H1 (cell line): ENCODE data around the gene SLC35F3. TPM values are rescaled to one million over a fixed set of nuclear protein-coding genes. Genes with fewer than 3 reads are reported as not detected.

Experiments
- CTCF ChIA-PET: fragments of 300-600 bp; sonication (Branson Sonifier 250); formaldehyde crosslinking; loops from one replicate; lab custom pipeline; 2021; ENCODE audit not compliant: partially characterized antibody; lab: Charles Lee
- POLR2A ChIA-PET: fragments of 300-600 bp; sonication (Branson Sonifier 250); formaldehyde crosslinking; loops from one replicate; lab custom pipeline; 2021; ENCODE audit warnings: inconsistent platforms; ENCODE audit not compliant: partially characterized antibody; lab: Charles Lee
- DNase-seq, 2 experiments: peaks; one replicate each; pipeline versions ENCODE4 v3.0.0 to v3.0.0-alpha.2; 2010 to 2022; ENCODE audit warnings: low spot score in 2 of 2, low read depth in 1 of 2, mixed read lengths in 1 of 2
- FAIRE-seq: peaks from 2 replicates; lab custom pipeline; 2011; peaks lifted over from hg19 to GRCh38; lab: Jason Lieb, UNC
- H2AFZ ChIP-seq: 2 replicates; pipeline ENCODE4 v1.8.1; 2012; ENCODE audit warnings: low read length, inconsistent platforms
- H2AK5ac ChIP-seq: 2 replicates; pipeline ENCODE4 v1.6.1; 2013; ENCODE audit warnings: low read depth, low read length
- H2BK120ac ChIP-seq: replicated peaks from 2 replicates; pipeline ENCODE3; 2013; ENCODE audit warnings: low read depth, low read length, inconsistent platforms
- H2BK12ac ChIP-seq: 2 replicates; pipeline ENCODE4 v1.6.1; 2013; ENCODE audit warnings: low read depth, low read length
- H2BK15ac ChIP-seq: 2 replicates; pipeline ENCODE4 v1.6.1; 2013; ENCODE audit warnings: low read length
- H2BK20ac ChIP-seq: 2 replicates; pipeline ENCODE4 v1.6.1; 2013; ENCODE audit warnings: low read length
- H2BK5ac ChIP-seq: 2 replicates; pipeline ENCODE4 v1.6.1; 2013; ENCODE audit warnings: low read depth, low read length
- H3K14ac ChIP-seq: 2 replicates; pipeline ENCODE4 v1.6.1; 2013; ENCODE audit warnings: inconsistent platforms; ENCODE audit not compliant: insufficient read length
- H3K18ac ChIP-seq: 2 replicates; pipeline ENCODE4 v1.6.1; 2013; ENCODE audit warnings: low read length; ENCODE audit errors: extremely low read depth
- H3K23ac ChIP-seq: 2 replicates; pipeline ENCODE4 v1.6.1; 2013; ENCODE audit warnings: inconsistent platforms; ENCODE audit not compliant: insufficient read length
- H3K23me2 ChIP-seq: 2 replicates; pipeline ENCODE4 v1.6.1; 2013; ENCODE audit warnings: low read depth, low read length
- H3K27ac ChIP-seq: 2 replicates; pipeline ENCODE4 v1.6.1; 2011; ENCODE audit warnings: low read depth, low read length, inconsistent platforms
- H3K27me3 ChIP-seq, 4 experiments: replicated peaks in 1 of 4; 1 replicate in 1 of 4; 2 replicates in 3 of 4; pipeline versions ENCODE4 v1.6.1 to v1.8.1; 2011 to 2013; ENCODE audit warnings: low read length in 3 of 4, mild to moderate bottlenecking in 3 of 4, inconsistent platforms in 2 of 4, mixed read lengths in 2 of 4, moderate library complexity in 1 of 4; ENCODE audit not compliant: control insufficient read depth in 3 of 4, insufficient read depth in 3 of 4; ENCODE audit errors: extremely low read depth in 1 of 4
- H3K36me3 ChIP-seq, 4 experiments: 2 replicates each; pipeline versions ENCODE4 v1.6.1 to v1.8.1; 2011 to 2013; ENCODE audit warnings: mild to moderate bottlenecking in 4 of 4, low read length in 3 of 4, moderate library complexity in 2 of 4, control low read depth in 1 of 4, inconsistent platforms in 1 of 4; ENCODE audit not compliant: insufficient read depth in 4 of 4, control insufficient read depth in 2 of 4
- H3K4ac ChIP-seq: replicated peaks from 2 replicates; pipeline ENCODE3; 2013; ENCODE audit warnings: low read length, low read depth, mixed read lengths, inconsistent platforms; ENCODE audit not compliant: insufficient read length
- H3K4me1 ChIP-seq, 4 experiments: replicated peaks in 1 of 4; 1 replicate in 1 of 4; 2 replicates in 3 of 4; pipeline versions ENCODE4 v1.6.1 to v1.8.1; 2011 to 2013; ENCODE audit warnings: low read length in 3 of 4, inconsistent platforms in 2 of 4, mixed read lengths in 1 of 4; ENCODE audit not compliant: insufficient read depth in 4 of 4, control insufficient read depth in 3 of 4
- H3K4me2 ChIP-seq, 2 experiments: 2 replicates each; pipeline versions ENCODE4 v1.6.1 to v1.8.1; 2011 to 2013; ENCODE audit warnings: low read depth in 2 of 2, low read length in 2 of 2, control low read depth in 1 of 2, inconsistent platforms in 1 of 2, mild to moderate bottlenecking in 1 of 2; ENCODE audit not compliant: insufficient read depth in 1 of 2
- H3K4me3 ChIP-seq, 4 experiments: fragments of 200-600, 300-600 bp in 1 of 4; sonication (generic), shearing (Covaris generic), sonication (Bioruptor Twin) in 1 of 4; 2 replicates each; pipeline versions ENCODE4 v1.5.1 to v1.8.1; 2011 to 2016; ENCODE audit warnings: low read length in 4 of 4, low read depth in 3 of 4, control low read depth in 2 of 4, inconsistent platforms in 2 of 4, mild to moderate bottlenecking in 2 of 4, mixed read lengths in 1 of 4, moderate library complexity in 1 of 4; ENCODE audit not compliant: insufficient read depth in 2 of 4; ENCODE audit errors: extremely low read depth in 1 of 4
- H3K56ac ChIP-seq: replicated peaks from 2 replicates; pipeline ENCODE3; 2013; ENCODE audit warnings: low read depth, mild to moderate bottlenecking, mixed read lengths, low read length, inconsistent platforms; ENCODE audit not compliant: insufficient read length
- H3K79me1 ChIP-seq: 2 replicates; pipeline ENCODE4 v1.6.1; 2013; ENCODE audit warnings: low read depth, low read length, control low read depth
- H3K79me2 ChIP-seq, 2 experiments: 2 replicates each; pipeline versions ENCODE4 v1.6.1 to v1.8.1; 2012 to 2013; ENCODE audit warnings: low read length in 2 of 2, mild to moderate bottlenecking in 2 of 2, inconsistent platforms in 1 of 2; ENCODE audit not compliant: insufficient read depth in 2 of 2, control insufficient read depth in 1 of 2
- H3K9ac ChIP-seq, 4 experiments: replicated peaks in 1 of 4; 1 replicate in 1 of 4; 2 replicates in 3 of 4; pipeline versions ENCODE4 v1.6.1 to v1.8.1; 2011 to 2013; ENCODE audit warnings: low read depth in 3 of 4, low read length in 3 of 4, control low read depth in 2 of 4, mild to moderate bottlenecking in 2 of 4, moderate library complexity in 2 of 4, inconsistent platforms in 1 of 4; ENCODE audit errors: extremely low read depth in 1 of 4
- H3K9me3 ChIP-seq, 2 experiments: 2 replicates each; pipeline versions ENCODE4 v1.6.1 to v1.8.1; 2012 to 2013; ENCODE audit warnings: mild to moderate bottlenecking in 2 of 2, moderate library complexity in 2 of 2, control low read depth in 1 of 2, inconsistent platforms in 1 of 2, low read depth in 1 of 2, low read length in 1 of 2, mixed read lengths in 1 of 2; ENCODE audit not compliant: insufficient read depth in 2 of 2
- H4K20me1 ChIP-seq, 2 experiments: replicated peaks in 1 of 2; 2 replicates each; pipeline versions ENCODE3 to v1.8.1; 2011 to 2013; ENCODE audit warnings: inconsistent platforms in 2 of 2, low read length in 2 of 2, mild to moderate bottlenecking in 1 of 2; ENCODE audit not compliant: insufficient read depth in 2 of 2, control insufficient read depth in 1 of 2
- H4K5ac ChIP-seq: 2 replicates; pipeline ENCODE4 v1.6.1; 2013; ENCODE audit warnings: low read length, low read depth, mixed read lengths, inconsistent platforms; ENCODE audit not compliant: insufficient read length
- H4K8ac ChIP-seq: 2 replicates; pipeline ENCODE4 v1.8.0; 2013; ENCODE audit warnings: mild to moderate bottlenecking, moderate library complexity, low read length, inconsistent platforms; ENCODE audit not compliant: insufficient read depth; ENCODE audit errors: extremely low read depth
- H4K91ac ChIP-seq: replicated peaks from 2 replicates; pipeline ENCODE3; 2013; ENCODE audit warnings: low read length, mixed read lengths, inconsistent platforms; ENCODE audit not compliant: insufficient read length
- BACH1 ChIP-seq: IDR thresholded peaks from 2 replicates; pipeline ENCODE4 v1.6.1; 2012; ENCODE audit warnings: low read length, improper control_type of control experiment
- CEBPB ChIP-seq: IDR thresholded peaks from 2 replicates; pipeline ENCODE4 v1.6.1; 2012; ENCODE audit warnings: low read depth, low read length
- RNF2 ChIP-seq: fragments of 200-900, 300-1000 bp; sonication (generic); IDR thresholded peaks from 2 replicates; pipeline ENCODE4 v1.7.1; 2016; ENCODE audit warnings: borderline replicate concordance, low read depth, mild to moderate bottlenecking, antibody characterized with exemption, low read length; ENCODE audit not compliant: poor library complexity, severe bottlenecking; ENCODE audit errors: missing control alignments
- SAP30 ChIP-seq: fragments of 300-600 bp; sonication (generic); IDR thresholded peaks from 2 replicates; pipeline ENCODE4 v1.7.1; 2012; ENCODE audit warnings: low read length, moderate library complexity, mild to moderate bottlenecking, inconsistent platforms; ENCODE audit not compliant: insufficient read depth, insufficient replicate concordance
- TCF12 ChIP-seq: IDR thresholded peaks from 2 replicates; pipeline ENCODE4 v1.6.1; 2011; ENCODE audit warnings: low read depth, mild to moderate bottlenecking, low read length
- WGBS, 2 experiments: shearing (Covaris generic) in 1 of 2; methylation state at CpG; one replicate each; pipeline versions ENCODE4 v1.1.6 to v1.1.7; 2013 to 2015; ENCODE audit warnings: low lambda C conversion rate in 2 of 2, mixed read lengths in 2 of 2, inconsistent platforms in 1 of 2, low coverage in 1 of 2, missing lambda C conversion rate in 1 of 2; ENCODE audit not compliant: insufficient replicate concordance in 2 of 2, insufficient coverage in 1 of 2, insufficient read length in 1 of 2; ENCODE audit errors: extremely low coverage in 1 of 2, missing lambda C conversion rate in 1 of 2; 5-methylcytosine and 5-hydroxymethylcytosine counted together
- polyA plus RNA-seq, 7 experiments: library from polyadenylated mRNA; depleted of rRNA in 3 of 7; stranded (reverse) in 5 of 7; unstranded in 2 of 7; fragments of >200 nt in 5 of 7; fragments of 200-250 nt in 2 of 7; gene quantifications; 1 replicate in 5 of 7; 2 replicates in 1 of 7; 4 replicates in 1 of 7; pipeline versions ENCODE4 v1.2.1 to v1.2.3, GENCODE V29; 2011 to 2013; ENCODE audit warnings: missing spikeins in 2 of 7, mixed read lengths in 2 of 7
- total RNA-seq: library from RNA; stranded (reverse); fragmentation: NEBNext Ultra II Directional; extraction: Animal tissue kit (Norgen Biotek cat#: 25700); gene quantifications from 2 replicates; pipeline ENCODE4 v1.2.1, GENCODE V29; 2021
- TF ChIP-seq, protein P1 (sequence below): IDR thresholded peaks from 2 replicates; pipeline ENCODE4 v1.6.1; 2012; ENCODE audit warnings: low read length, inconsistent platforms

The SLC35F3 gene
- total and polyA plus RNA-seq, 2 of the 8 experiments (the other 6 are each of a cell fraction or from before 2014, with no cell fraction given) = 0.78 to 1.2 TPM

DNA sequence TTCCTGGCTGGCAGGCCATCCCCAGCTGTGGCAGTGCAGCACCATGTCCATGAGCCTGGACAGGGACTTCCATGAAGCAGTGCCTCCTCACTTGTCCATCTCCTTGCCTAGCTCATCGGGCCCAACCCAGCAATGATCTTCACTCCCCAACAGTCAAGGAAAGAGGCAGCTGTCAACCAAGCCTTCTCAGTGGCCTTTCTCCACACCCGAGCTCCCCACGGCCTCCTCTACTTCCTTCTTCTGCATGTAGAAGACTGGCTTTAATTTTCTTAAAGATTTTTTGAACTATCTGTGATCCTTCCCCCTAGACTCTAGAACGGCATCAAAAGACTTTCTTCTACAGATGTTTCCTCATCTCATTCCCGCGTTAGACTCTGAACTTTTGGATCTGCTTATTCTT lies 403.2 kb downstream of the SLC35F3 start:
- no peaks in the 10 kb centered on the region for H3K9me3 ChIP-seq
- H4K8ac ChIP-seq = no peak overlapping the region
- FAIRE-seq = no peak
- H2BK20ac ChIP-seq = no peak overlapping the region
- H3K4me3 ChIP-seq = no peak overlapping the region
- no peak overlapping the region for H4K5ac ChIP-seq
- ChIA-PET CTCF (interaction anchor here (0.7 to 11.3 kb wide), 14 partner anchors 10 to 351 kb away, joined by 3 to 170 read pairs (median 6); no protein-coding TSS in a partner anchor), POLR2A (no interaction called here)
- H2BK15ac ChIP-seq = no peak overlapping the region
- no peaks in the 10 kb centered on the region for H4K20me1 ChIP-seq
- H3K27me3 ChIP-seq = no peaks in the 10 kb centered on the region
- TF ChIP-seq SAP30 (no peak), CEBPB (no peak), TCF12 (no peak), BACH1 (no peak), RNF2 (no peak)
- TF ChIP-seq, protein P1, sequence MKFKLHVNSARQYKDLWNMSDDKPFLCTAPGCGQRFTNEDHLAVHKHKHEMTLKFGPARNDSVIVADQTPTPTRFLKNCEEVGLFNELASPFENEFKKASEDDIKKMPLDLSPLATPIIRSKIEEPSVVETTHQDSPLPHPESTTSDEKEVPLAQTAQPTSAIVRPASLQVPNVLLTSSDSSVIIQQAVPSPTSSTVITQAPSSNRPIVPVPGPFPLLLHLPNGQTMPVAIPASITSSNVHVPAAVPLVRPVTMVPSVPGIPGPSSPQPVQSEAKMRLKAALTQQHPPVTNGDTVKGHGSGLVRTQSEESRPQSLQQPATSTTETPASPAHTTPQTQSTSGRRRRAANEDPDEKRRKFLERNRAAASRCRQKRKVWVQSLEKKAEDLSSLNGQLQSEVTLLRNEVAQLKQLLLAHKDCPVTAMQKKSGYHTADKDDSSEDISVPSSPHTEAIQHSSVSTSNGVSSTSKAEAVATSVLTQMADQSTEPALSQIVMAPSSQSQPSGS = no peak
- no peak overlapping the region for H3K4me2 ChIP-seq
- no peaks in the 10 kb centered on the region; the same call in 1 of the 2 replicates for H3K23me2 ChIP-seq
- H3K79me1 ChIP-seq = no peaks in the 10 kb centered on the region
- H3K9ac ChIP-seq = no peak overlapping the region
- no peak overlapping the region for H3K23ac ChIP-seq
- H2AK5ac ChIP-seq = no peak overlapping the region
- H2BK12ac ChIP-seq = no peak overlapping the region
- H3K56ac ChIP-seq = no peak overlapping the region
- WGBS, 2 experiments = 91% methylated on average over 6 of the region's 6 CpGs; no CpG with 5 or more reads in 1 of the 2 experiments
- H3K18ac ChIP-seq = no peak overlapping the region
- H3K27ac ChIP-seq = no peak overlapping the region
- H3K36me3 ChIP-seq = no peaks in the 10 kb centered on the region
- no peak for DNase-seq
- no peak overlapping the region for H2BK5ac ChIP-seq
- peaks cover 0 to 5% (median 2%) of the 10 kb centered on the region in 4 experiments; a peak in 4 of 7 replicates for H3K4me1 ChIP-seq
- no peak overlapping the region for H3K4ac ChIP-seq
- no peaks in the 10 kb centered on the region for H3K79me2 ChIP-seq
- no peak overlapping the region for H3K14ac ChIP-seq
- H2BK120ac ChIP-seq = no peak overlapping the region
- no peak overlapping the region for H4K91ac ChIP-seq
- no peak overlapping the region for H2AFZ ChIP-seq
